GM15510 (cell line): ENCODE measurements around the gene TSPYL6.

Source experiments
- POLR2A ChIP-seq: IDR thresholded peaks from 3 replicates; pipeline ENCODE4 v1.6.1; 2011; ENCODE audit warnings: borderline replicate concordance; ENCODE audit not compliant: insufficient read length; ENCODE audit errors: extremely low read depth

TSPYL6 gene

GRCh38 chr2:54256091-54256694, at the start of gene TSPYL6:
TSPYL6 (minus strand) TSS chr2:54256229; CDS start chr2:54256151, 78 bp downstream.
- TF ChIP-seq POLR2A, result no peak

GRCh38 chr2:54303631-54304030, 47.6 kb upstream of the TSPYL6 start:
- TF ChIP-seq POLR2A, result no peak

GRCh38 chr2:54298514-54298913, 42.5 kb upstream of the TSPYL6 start:
- TF ChIP-seq POLR2A, result no peak

GRCh38 chr2:54295911-54296310, 39.9 kb upstream of the TSPYL6 start:
- no peak for TF ChIP-seq POLR2A

GRCh38 chr2:54290356-54291025, 34.5 kb upstream of the TSPYL6 start:
- no peak for TF ChIP-seq POLR2A

GRCh38 chr2:54289917-54290316, 33.9 kb upstream of the TSPYL6 start:
- no peak for TF ChIP-seq POLR2A

- no peak for TF ChIP-seq POLR2A
Observed at GRCh38 chr2:54287532-54287931, 31.5 kb upstream of the TSPYL6 start.

GRCh38 chr2:54285451-54285850, 29.4 kb upstream of the TSPYL6 start:
- TF ChIP-seq POLR2A, result no peak

- no peak for TF ChIP-seq POLR2A
Observed at GRCh38 chr2:54284826-54285225, 28.8 kb upstream of the TSPYL6 start.

GRCh38 chr2:54279385-54279784, 23.4 kb upstream of the TSPYL6 start:
- no peak for TF ChIP-seq POLR2A

- no peak for TF ChIP-seq POLR2A
Observed at GRCh38 chr2:54275541-54275940, 19.5 kb upstream of the TSPYL6 start.

- no peak for TF ChIP-seq POLR2A
Observed at GRCh38 chr2:54274781-54275242, 18.8 kb upstream of the TSPYL6 start.

- TF ChIP-seq POLR2A, result no peak
Observed at GRCh38 chr2:54271843-54272627, 16.0 kb upstream of the TSPYL6 start.

- TF ChIP-seq POLR2A, result no peak
Observed at GRCh38 chr2:54271189-54271588, 15.2 kb upstream of the TSPYL6 start.

GRCh38 chr2:54267577-54267976, 11.5 kb upstream of the TSPYL6 start:
- TF ChIP-seq POLR2A, result no peak
